K562 (cell line): Measurements from ENCODE around the gene POLR3K. TPM values are rescaled to one million over a fixed set of nuclear protein-coding genes. Genes with fewer than 3 reads are reported as not detected.

ENCODE experiments used
- ESRRB ChIP-seq: fragments of 250-450 bp; sonication (Bioruptor Pico); IDR thresholded peaks from 2 replicates; pipeline ENCODE4 v1.5.0; 2020; ENCODE audit warnings: mild to moderate bottlenecking, moderate library complexity, borderline replicate concordance
- FOSL1 ChIP-seq: fragments of 200-800 bp; sonication (Bioruptor generic); conservative IDR thresholded peaks from 2 replicates; pipeline ENCODE4 v1.6.1; 2016; ENCODE audit warnings: missing genetic modification characterization, missing compliant biosample characterization
- ILK ChIP-seq: fragments of 450-650 bp; IDR thresholded peaks from 2 replicates; pipeline ENCODE4 v1.6.1; 2016; ENCODE audit warnings: missing genetic modification characterization, low read depth, mild to moderate bottlenecking, missing compliant biosample characterization, moderate library complexity, borderline replicate concordance
- JUNB ChIP-seq: fragments of 450-650 bp; formaldehyde crosslinking; conservative IDR thresholded peaks from 2 replicates; pipeline ENCODE4 v1.4.0; 2020; ENCODE audit warnings: mild to moderate bottlenecking
- KLF16 ChIP-seq: IDR thresholded peaks from 2 replicates; pipeline ENCODE4 v1.6.1; 2016; ENCODE audit warnings: antibody characterized with exemption
- MAFF ChIP-seq: IDR thresholded peaks from 2 replicates; pipeline ENCODE4 v1.6.1; 2012; ENCODE audit warnings: low read length, improper control_type of control experiment
- SP2 ChIP-seq: IDR thresholded peaks from 2 replicates; pipeline ENCODE4 v1.6.1; 2011; ENCODE audit warnings: mild to moderate bottlenecking, low read depth, low read length, moderate library complexity; ENCODE audit not compliant: poor library complexity, severe bottlenecking; ENCODE audit errors: extremely low read depth
- STAG1 ChIP-seq: sonication (generic); formaldehyde crosslinking; IDR thresholded peaks from 2 replicates; pipeline ENCODE4 v1.5.0; 2020; ENCODE audit warnings: missing genetic modification reagents, borderline replicate concordance
- TRIM28 ChIP-seq: fragments of 450-650 bp; IDR thresholded peaks from 2 replicates; pipeline ENCODE4 v1.6.1; 2017
- TSC22D4 ChIP-seq: fragments of 450-650 bp; IDR thresholded peaks from 2 replicates; pipeline ENCODE4 v1.6.1; 2016; ENCODE audit warnings: missing genetic modification characterization, missing biosample characterization, control low read depth
- USF2 ChIP-seq: sonication (generic); formaldehyde crosslinking; IDR thresholded peaks from 2 replicates; pipeline ENCODE4 v1.5.0; 2020; ENCODE audit warnings: missing genetic modification reagents
- ZNF280B ChIP-seq: fragments of 250-450 bp; sonication (Bioruptor Pico); IDR thresholded peaks from 2 replicates; pipeline ENCODE4 v1.5.1; 2021; ENCODE audit warnings: mild to moderate bottlenecking
- ZNF407 ChIP-seq: fragments of 450-650 bp; IDR thresholded peaks from 2 replicates; pipeline ENCODE4 v1.6.1; 2016; ENCODE audit warnings: low read depth
- polyA plus RNA-seq, 8 experiments: library from polyadenylated mRNA; depleted of rRNA in 4 of 8; stranded (reverse) in 5 of 8; unstranded in 3 of 8; fragments of >200 nt; fragmentation: Nextera tagmentation in 2 of 8; fragmentation: Illumina TruSeq in 1 of 8; extraction: Ambion mirVana in 2 of 8; extraction: Trizol in 1 of 8; gene quantifications; 2 replicates each; pipeline versions ENCODE4 v1.2.1 to v1.2.3, GENCODE V29; 2011 to 2014; ENCODE audit warnings: inconsistent platforms in 1 of 8, missing spikeins in 1 of 8
- total RNA-seq, 7 experiments: library from RNA; depleted of rRNA in 6 of 7; stranded (reverse); fragments of >200 nt in 6 of 7; fragmentation: Illumina TruSeq in 2 of 7; extraction: Trizol in 2 of 7; gene quantifications; 2 replicates each; pipeline versions ENCODE4 v1.2.1 to v1.2.3, GENCODE V29; 2011 to 2021; ENCODE audit warnings: low replicate concordance in 1 of 7
- TF ChIP-seq, protein P1 (sequence below): fragments of 250-450 bp; sonication (Bioruptor Pico); IDR thresholded peaks from 2 replicates; pipeline ENCODE4 v1.5.0; 2021
- TF ChIP-seq, protein P2 (sequence below): sonication (generic); formaldehyde crosslinking; IDR thresholded peaks from 2 replicates; pipeline ENCODE4 v1.8.0; 2022; ENCODE audit warnings: mild to moderate bottlenecking, missing genetic modification reagents

Gene POLR3K
- total and polyA plus RNA-seq, 9 of the 15 experiments (the other 6 are each of a cell fraction or from before 2014, with no cell fraction given): 42.1 to 315 (median 86.7) TPM

GRCh38 chr16:53346-54236, at the start of gene POLR3K, which contains the start of gene SNRNP25 (continued):
- TF ChIP-seq, protein P1, sequence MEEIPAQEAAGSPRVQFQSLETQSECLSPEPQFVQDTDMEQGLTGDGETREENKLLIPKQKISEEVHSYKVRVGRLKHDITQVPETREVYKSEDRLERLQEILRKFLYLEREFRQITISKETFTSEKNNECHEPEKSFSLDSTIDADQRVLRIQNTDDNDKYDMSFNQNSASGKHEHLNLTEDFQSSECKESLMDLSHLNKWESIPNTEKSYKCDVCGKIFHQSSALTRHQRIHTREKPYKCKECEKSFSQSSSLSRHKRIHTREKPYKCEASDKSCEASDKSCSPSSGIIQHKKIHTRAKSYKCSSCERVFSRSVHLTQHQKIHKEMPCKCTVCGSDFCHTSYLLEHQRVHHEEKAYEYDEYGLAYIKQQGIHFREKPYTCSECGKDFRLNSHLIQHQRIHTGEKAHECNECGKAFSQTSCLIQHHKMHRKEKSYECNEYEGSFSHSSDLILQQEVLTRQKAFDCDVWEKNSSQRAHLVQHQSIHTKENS: no peak
- TF ChIP-seq ESRRB: no peak
- TF ChIP-seq SP2: peak; percentile 82
- TF ChIP-seq TRIM28: no peak
- TF ChIP-seq FOSL1 (tag): no peak
- TF ChIP-seq MAFF: no peak
- TF ChIP-seq ZNF280B (CRISPR knock-in tag): no peak
- no peak for TF ChIP-seq KLF16
- TF ChIP-seq JUNB (CRISPR knock-in tag): no peak
- TF ChIP-seq STAG1: no peak
- TF ChIP-seq ZNF407: no peak
- no peak for TF ChIP-seq TSC22D4 (tag)
- no peak for TF ChIP-seq ILK (tag)
- TF ChIP-seq, protein P2, sequence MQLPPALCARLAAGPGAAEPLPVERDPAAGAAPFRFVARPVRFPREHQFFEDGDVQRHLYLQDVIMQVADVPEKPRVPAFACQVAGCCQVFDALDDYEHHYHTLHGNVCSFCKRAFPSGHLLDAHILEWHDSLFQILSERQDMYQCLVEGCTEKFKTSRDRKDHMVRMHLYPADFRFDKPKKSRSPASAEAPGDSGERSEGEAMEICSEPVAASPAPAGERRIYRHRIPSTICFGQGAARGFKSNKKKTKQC (CRISPR knock-in tag): no peak; the same call in 1 of the 2 replicates
- no peak; the same call in 1 of the 2 replicates for TF ChIP-seq USF2 (CRISPR knock-in tag)
